OCI-LY7 (cell line): ENCODE measurements around the gene CACNA1D. TPM values are rescaled to one million over a fixed set of nuclear protein-coding genes. Genes with fewer than 3 reads are reported as not detected.

Source experiments
- BruUV-seq: library from RNA; stranded (reverse); fragments of 400-500 nt; replicated peaks from 2 replicates; lab custom pipeline; 2021; lab: Mats Ljungman, UMichigan
- CTCF ChIA-PET: fragments of 300-600 bp; sonication (Branson Sonifier 250); formaldehyde crosslinking; loops from one replicate; lab custom pipeline; 2022; ENCODE audit warnings: antibody characterized with exemption; ENCODE audit not compliant: unreplicated experiment; lab: Charles Lee
- POLR2A ChIA-PET: fragments of 300-600 bp; sonication (Branson Sonifier 250); formaldehyde crosslinking; loops from one replicate; lab custom pipeline; 2022; ENCODE audit warnings: antibody characterized with exemption; lab: Charles Lee
- DNase-seq: peaks from one replicate; pipeline ENCODE4 v3.0.0-alpha.2; 2015; ENCODE audit warnings: low spot score
- H2AFZ ChIP-seq: fragments of 200-600 bp; sonication (generic), shearing (Covaris generic); 2 replicates; pipeline ENCODE4 v1.6.1; 2014; ENCODE audit warnings: mild to moderate bottlenecking, antibody characterized with exemption, low read length, moderate library complexity
- H3K27ac ChIP-seq: fragments of 200-600 bp; sonication (generic); 2 replicates; pipeline ENCODE4 v1.5.1; 2014; ENCODE audit warnings: mixed run types, low read depth, mild to moderate bottlenecking, moderate library complexity, low read length, inconsistent platforms; ENCODE audit not compliant: poor library complexity, severe bottlenecking
- H3K36me3 ChIP-seq: fragments of 200-600 bp; sonication (generic); 2 replicates; pipeline ENCODE4 v1.6.1; 2014; ENCODE audit warnings: mild to moderate bottlenecking, antibody characterized with exemption, low read length, moderate library complexity, mixed read lengths; ENCODE audit not compliant: insufficient read depth
- H3K4me1 ChIP-seq: fragments of 200-600 bp; sonication (generic); 2 replicates; pipeline ENCODE4 v1.5.1; 2014; ENCODE audit warnings: mild to moderate bottlenecking, low read length; ENCODE audit not compliant: insufficient read depth, poor library complexity, severe bottlenecking
- H3K4me2 ChIP-seq: fragments of 200-600 bp; sonication (generic); 2 replicates; pipeline ENCODE4 v1.6.1; 2014; ENCODE audit warnings: mild to moderate bottlenecking, low read length
- H3K4me3 ChIP-seq: fragments of 200-600 bp; sonication (generic); 2 replicates; pipeline ENCODE4 v1.5.1; 2014; ENCODE audit warnings: mild to moderate bottlenecking, low read depth, low read length; ENCODE audit not compliant: poor library complexity, severe bottlenecking
- H3K79me2 ChIP-seq: fragments of 200-600 bp; sonication (generic); 2 replicates; pipeline ENCODE4 v1.6.1; 2016; ENCODE audit warnings: low read depth, mild to moderate bottlenecking, low read length, moderate library complexity, mixed read lengths; ENCODE audit not compliant: insufficient read depth
- H3K9me2 ChIP-seq: fragments of 200-600 bp; sonication (generic); 2 replicates; pipeline ENCODE4 v1.6.1; 2016; ENCODE audit warnings: mild to moderate bottlenecking, low read length, mixed read lengths; ENCODE audit not compliant: insufficient read depth
- H3K9me3 ChIP-seq: fragments of 200-600 bp; sonication (generic); 2 replicates; pipeline ENCODE4 v1.6.1; 2014; ENCODE audit warnings: mild to moderate bottlenecking, mixed run types, low read length, mixed read lengths
- H4K20me1 ChIP-seq: fragments of 200-600 bp; sonication (generic); 2 replicates; pipeline ENCODE4 v1.6.1; 2014; ENCODE audit warnings: mild to moderate bottlenecking, antibody characterized with exemption, low read length, moderate library complexity, mixed read lengths; ENCODE audit not compliant: insufficient read depth
- EZH2phosphoT487 ChIP-seq: fragments of 200-600 bp; sonication (generic); IDR thresholded peaks from 2 replicates; pipeline ENCODE4 v1.6.1; 2018; ENCODE audit warnings: low read depth, borderline replicate concordance, mild to moderate bottlenecking, mixed run types, antibody characterized with exemption, low read length, moderate library complexity, mixed read lengths
- intact Hi-C: fragments of 100-400 bp; cut with micrococcal nuclease; formaldehyde crosslinking; loops from one replicate; pipeline ENCODE4 v1.10.0; 2022; ENCODE audit not compliant: unreplicated experiment
- total RNA-seq, 2 experiments: library from RNA; depleted of rRNA in 1 of 2; stranded (reverse); fragments of >200 nt in 1 of 2; shearing (Covaris generic) in 1 of 2; gene quantifications; 2 replicates each; pipeline ENCODE4 v1.2.3, GENCODE V29; 2014 to 2022
- TF ChIP-seq, protein P1 (sequence below): fragments of 200-600 bp; sonication (generic); conservative IDR thresholded peaks from 2 replicates; pipeline ENCODE4 v1.5.1; 2014; ENCODE audit warnings: mild to moderate bottlenecking, antibody characterized with exemption, low read length, moderate library complexity, mixed read lengths

The CACNA1D gene
- total RNA-seq, 2 experiments from 2014 or later: 0.42 TPM; not detected in 1

DNA sequence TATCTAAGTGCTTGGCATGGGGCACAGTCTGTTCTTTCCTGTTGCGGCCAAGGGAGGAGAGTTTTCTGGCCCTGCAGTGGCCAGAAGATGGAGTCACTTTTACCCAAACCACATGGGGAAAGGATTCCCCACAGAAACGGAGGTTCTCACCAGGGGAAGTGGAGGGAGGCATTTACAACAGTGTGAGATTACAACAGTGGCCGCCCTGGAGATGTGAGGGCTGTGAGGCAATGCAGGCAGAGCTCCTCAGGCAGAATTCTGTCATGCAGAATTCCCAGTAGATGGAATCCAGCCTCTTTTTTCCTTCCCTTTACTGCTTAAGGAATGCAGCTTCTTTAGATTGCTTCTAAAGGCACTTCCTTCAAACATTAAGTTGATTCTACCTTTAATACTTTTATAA is 83.1 kb downstream of the CACNA1D start:
- ChIA-PET CTCF (no interaction called here), POLR2A (no interaction called here)
- DNase-seq: no peak
- TF ChIP-seq EZH2phosphoT487: no peak
- TF ChIP-seq, protein P1, sequence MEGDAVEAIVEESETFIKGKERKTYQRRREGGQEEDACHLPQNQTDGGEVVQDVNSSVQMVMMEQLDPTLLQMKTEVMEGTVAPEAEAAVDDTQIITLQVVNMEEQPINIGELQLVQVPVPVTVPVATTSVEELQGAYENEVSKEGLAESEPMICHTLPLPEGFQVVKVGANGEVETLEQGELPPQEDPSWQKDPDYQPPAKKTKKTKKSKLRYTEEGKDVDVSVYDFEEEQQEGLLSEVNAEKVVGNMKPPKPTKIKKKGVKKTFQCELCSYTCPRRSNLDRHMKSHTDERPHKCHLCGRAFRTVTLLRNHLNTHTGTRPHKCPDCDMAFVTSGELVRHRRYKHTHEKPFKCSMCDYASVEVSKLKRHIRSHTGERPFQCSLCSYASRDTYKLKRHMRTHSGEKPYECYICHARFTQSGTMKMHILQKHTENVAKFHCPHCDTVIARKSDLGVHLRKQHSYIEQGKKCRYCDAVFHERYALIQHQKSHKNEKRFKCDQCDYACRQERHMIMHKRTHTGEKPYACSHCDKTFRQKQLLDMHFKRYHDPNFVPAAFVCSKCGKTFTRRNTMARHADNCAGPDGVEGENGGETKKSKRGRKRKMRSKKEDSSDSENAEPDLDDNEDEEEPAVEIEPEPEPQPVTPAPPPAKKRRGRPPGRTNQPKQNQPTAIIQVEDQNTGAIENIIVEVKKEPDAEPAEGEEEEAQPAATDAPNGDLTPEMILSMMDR: no peak
- no peak overlapping the region for H3K27ac ChIP-seq
- no peaks in the 10 kb centered on the region for H3K9me2 ChIP-seq
- intact Hi-C loops: no loop called here
- H3K9me3 ChIP-seq: no peaks in the 10 kb centered on the region
- no peaks in the 10 kb centered on the region for H4K20me1 ChIP-seq
- H3K36me3 ChIP-seq: no peaks in the 10 kb centered on the region
- no peak overlapping the region for H3K4me3 ChIP-seq
- H2AFZ ChIP-seq: no peak overlapping the region
- H3K4me2 ChIP-seq: no peak overlapping the region
- H3K79me2 ChIP-seq: no peaks in the 10 kb centered on the region
- no TSS peak for BruUV-seq
- H3K4me1 ChIP-seq: no peaks in the 10 kb centered on the region

DNA sequence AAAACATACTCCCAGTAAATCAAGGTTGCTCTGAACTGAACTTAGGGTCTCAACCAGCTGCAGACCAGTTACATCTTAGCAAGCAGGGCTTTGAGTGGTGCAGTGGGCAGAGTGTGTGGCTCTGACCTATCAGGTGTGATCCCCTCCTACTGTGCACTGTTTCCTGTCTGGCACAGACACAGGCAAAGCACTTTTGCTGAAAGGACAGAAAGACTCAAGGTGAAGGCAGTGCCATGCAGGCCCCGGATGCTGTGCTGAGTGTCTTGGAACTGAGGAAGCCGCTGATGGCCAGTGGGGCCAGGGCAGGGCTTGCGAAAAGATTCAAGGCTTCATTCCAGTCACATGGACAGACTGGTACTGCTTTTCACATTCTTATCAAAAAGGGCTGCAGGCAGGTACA is 85.2 kb downstream of the CACNA1D start:
- ChIA-PET CTCF (no interaction called here), POLR2A (no interaction called here)
- no peak for DNase-seq
- no peaks in the 10 kb centered on the region for H3K4me1 ChIP-seq
- H3K4me3 ChIP-seq: no peak overlapping the region
- BruUV-seq: no TSS peak
- H2AFZ ChIP-seq: no peak overlapping the region
- TF ChIP-seq, protein P1: no peak
- TF ChIP-seq EZH2phosphoT487: no peak
- no peak overlapping the region for H3K4me2 ChIP-seq
- no peaks in the 10 kb centered on the region for H3K9me3 ChIP-seq
- H3K9me2 ChIP-seq: no peaks in the 10 kb centered on the region
- no peaks in the 10 kb centered on the region for H3K36me3 ChIP-seq
- H4K20me1 ChIP-seq: no peaks in the 10 kb centered on the region
- no peak overlapping the region for H3K27ac ChIP-seq
- no peaks in the 10 kb centered on the region for H3K79me2 ChIP-seq
- intact Hi-C loops: no loop called here

GRCh38 chr3:53581671-53582070 is 87.3 kb downstream of the CACNA1D start:
- H3K27ac ChIP-seq: no peak overlapping the region
- BruUV-seq: no TSS peak
- TF ChIP-seq, protein P1: no peak
- no peak for TF ChIP-seq EZH2phosphoT487
- no peaks in the 10 kb centered on the region for H3K4me1 ChIP-seq
- no peak for DNase-seq
- no peaks in the 10 kb centered on the region for H3K79me2 ChIP-seq
- no peaks in the 10 kb centered on the region for H4K20me1 ChIP-seq
- no peaks in the 10 kb centered on the region for H3K9me2 ChIP-seq
- H3K4me3 ChIP-seq: no peak overlapping the region
- ChIA-PET POLR2A (no interaction called here), CTCF (no interaction called here)
- no peaks in the 10 kb centered on the region for H3K36me3 ChIP-seq
- H3K9me3 ChIP-seq: no peaks in the 10 kb centered on the region
- no peak overlapping the region for H3K4me2 ChIP-seq
- intact Hi-C loops: no loop called here
- no peak overlapping the region for H2AFZ ChIP-seq
